BLaER1 (cell line): ENCODE measurements around the gene CLPSL2.

Experiments
- H3K27ac ChIP-seq: shearing (Covaris generic); formaldehyde crosslinking; 2 replicates; pipeline ENCODE4 v1.8.1; 2022
- H3K27me3 ChIP-seq: shearing (Covaris generic); formaldehyde crosslinking; 2 replicates; pipeline ENCODE4 v1.8.1; 2022
- H3K36me3 ChIP-seq: shearing (Covaris generic); formaldehyde crosslinking; 2 replicates; pipeline ENCODE4 v1.8.1; 2022
- H3K4me1 ChIP-seq: shearing (Covaris generic); formaldehyde crosslinking; 2 replicates; pipeline ENCODE4 v1.8.1; 2022
- H3K4me2 ChIP-seq: shearing (Covaris generic); formaldehyde crosslinking; 2 replicates; pipeline ENCODE4 v1.8.1; 2022
- H3K4me3 ChIP-seq: shearing (Covaris generic); formaldehyde crosslinking; 2 replicates; pipeline ENCODE4 v1.8.1; 2022
- H3K9ac ChIP-seq: shearing (Covaris generic); formaldehyde crosslinking; 2 replicates; pipeline ENCODE4 v1.8.1; 2022
- H3K9me3 ChIP-seq: shearing (Covaris generic); formaldehyde crosslinking; 2 replicates; pipeline ENCODE4 v1.8.1; 2022
- H4K20me1 ChIP-seq: shearing (Covaris generic); formaldehyde crosslinking; 2 replicates; pipeline ENCODE4 v1.8.1; 2022
- Cebpa-rat ChIP-seq: shearing (Covaris generic); IDR thresholded peaks from 2 replicates; pipeline ENCODE4 v1.8.1; 2022

CLPSL2 gene, protein sequence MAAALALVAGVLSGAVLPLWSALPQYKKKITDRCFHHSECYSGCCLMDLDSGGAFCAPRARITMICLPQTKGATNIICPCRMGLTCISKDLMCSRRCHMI

DNA sequence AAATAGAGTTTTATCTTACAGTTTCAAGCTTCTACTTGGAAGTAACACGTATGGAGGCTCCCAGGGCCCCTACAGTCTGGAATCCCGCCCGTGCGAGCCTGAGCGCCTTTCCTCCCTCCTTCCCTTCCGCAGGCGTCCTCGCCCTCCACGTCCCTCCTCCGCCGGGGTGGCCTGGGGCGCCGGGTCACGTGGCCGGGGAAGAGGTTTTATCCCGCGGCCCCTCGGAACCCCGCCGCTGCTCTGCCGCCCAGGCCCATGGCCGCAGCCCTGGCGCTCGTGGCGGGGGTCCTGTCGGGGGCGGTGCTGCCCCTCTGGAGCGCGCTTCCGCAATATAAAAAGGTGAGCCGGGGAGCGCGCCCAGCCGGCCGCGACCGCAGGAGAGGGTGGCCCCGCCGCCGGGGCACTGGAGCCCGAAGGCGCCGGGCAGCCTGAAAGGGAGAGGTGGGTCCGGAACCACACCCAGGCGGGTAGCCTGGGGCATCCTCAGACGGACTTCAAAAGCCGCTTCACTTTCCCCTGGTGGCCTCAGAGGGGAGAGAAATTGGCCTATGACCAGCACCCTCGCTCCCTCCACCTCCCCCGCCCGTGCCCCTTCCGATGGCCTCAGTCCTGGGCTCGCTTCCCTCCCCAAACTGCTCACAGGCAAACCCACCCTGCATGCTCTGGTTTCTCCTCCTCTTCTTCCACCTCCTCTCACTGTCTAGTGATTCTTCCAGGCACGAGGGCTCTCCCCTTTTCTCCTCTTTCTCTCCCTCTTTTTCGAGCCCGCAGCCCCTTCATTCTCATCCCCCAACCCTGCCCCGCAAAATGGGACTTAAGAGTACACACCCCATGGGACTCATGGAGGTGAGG, at the start of gene CLPSL2:
TSS of gene CLPSL2 (plus strand) at position 235 of the 852 bp plus-strand sequence. CDS start at position 256, 21 bp downstream.
- Histone ChIP-seq H3K4me3 (peak within 1 kb of the TSS; percentile 73), H3K27me3 (peaks cover 10% of the 10 kb centered on the region; the same call in 1 of the 2 replicates), H4K20me1 (no peaks in the 10 kb centered on the region), H3K4me1 (peaks cover 29% of the 10 kb centered on the region), H3K4me2 (peak within 1 kb of the TSS; percentile 98), H3K9ac (peak within 1 kb of the TSS; percentile 77), H3K27ac (peak within 1 kb of the TSS; percentile 74), H3K36me3 (no peaks in the 10 kb centered on the region), H3K9me3 (no peaks in the 10 kb centered on the region)
- TF ChIP-seq Cebpa-rat = no peak

DNA sequence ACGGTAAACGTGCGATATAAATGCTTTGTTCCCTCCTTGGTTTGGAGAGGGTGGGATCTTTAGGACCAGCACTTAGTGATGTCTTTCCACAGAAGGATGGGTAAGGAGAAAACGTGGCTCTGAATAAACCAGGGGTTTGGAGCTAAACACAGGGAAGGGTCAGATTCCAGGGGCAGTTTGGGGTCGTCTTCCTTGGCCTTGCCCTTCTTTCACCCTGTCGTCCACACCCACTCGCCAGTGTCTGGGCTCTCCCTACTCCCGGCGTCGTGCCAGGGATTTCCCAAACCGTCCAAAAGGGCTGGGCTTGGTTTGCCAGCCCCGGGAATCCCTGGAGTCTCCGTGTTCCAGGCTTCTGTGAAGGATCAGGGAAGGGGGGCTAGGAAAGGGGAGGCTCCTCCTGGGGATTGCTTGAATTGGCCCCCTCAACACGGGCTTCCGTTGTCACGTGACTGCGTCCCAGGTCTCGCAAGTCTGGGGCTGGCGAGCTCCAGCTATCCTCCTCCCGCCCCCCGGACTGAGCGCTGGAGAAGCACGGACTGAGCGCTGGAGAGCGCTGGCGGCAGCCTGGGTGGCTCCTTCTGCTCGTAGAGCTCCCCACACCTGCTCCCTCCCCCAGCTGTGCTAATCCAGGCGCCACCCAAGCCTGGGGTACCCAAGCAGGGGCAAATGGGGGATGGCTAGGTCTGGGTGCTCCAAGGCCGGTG, 49.0 kb upstream of the CLPSL2 start:
- H3K27ac ChIP-seq = peak overlapping the region; percentile 98
- no peaks in the 10 kb centered on the region for H4K20me1 ChIP-seq
- peak overlapping the region; percentile 89 for H3K9ac ChIP-seq
- no peaks in the 10 kb centered on the region for H3K36me3 ChIP-seq
- peak overlapping the region; percentile 100 for H3K4me2 ChIP-seq
- no peak for TF ChIP-seq Cebpa-rat
- no peaks in the 10 kb centered on the region for H3K27me3 ChIP-seq
- H3K4me1 ChIP-seq = peaks cover 84% of the 10 kb centered on the region
- H3K9me3 ChIP-seq = no peaks in the 10 kb centered on the region
- H3K4me3 ChIP-seq = peak overlapping the region; percentile 70

DNA sequence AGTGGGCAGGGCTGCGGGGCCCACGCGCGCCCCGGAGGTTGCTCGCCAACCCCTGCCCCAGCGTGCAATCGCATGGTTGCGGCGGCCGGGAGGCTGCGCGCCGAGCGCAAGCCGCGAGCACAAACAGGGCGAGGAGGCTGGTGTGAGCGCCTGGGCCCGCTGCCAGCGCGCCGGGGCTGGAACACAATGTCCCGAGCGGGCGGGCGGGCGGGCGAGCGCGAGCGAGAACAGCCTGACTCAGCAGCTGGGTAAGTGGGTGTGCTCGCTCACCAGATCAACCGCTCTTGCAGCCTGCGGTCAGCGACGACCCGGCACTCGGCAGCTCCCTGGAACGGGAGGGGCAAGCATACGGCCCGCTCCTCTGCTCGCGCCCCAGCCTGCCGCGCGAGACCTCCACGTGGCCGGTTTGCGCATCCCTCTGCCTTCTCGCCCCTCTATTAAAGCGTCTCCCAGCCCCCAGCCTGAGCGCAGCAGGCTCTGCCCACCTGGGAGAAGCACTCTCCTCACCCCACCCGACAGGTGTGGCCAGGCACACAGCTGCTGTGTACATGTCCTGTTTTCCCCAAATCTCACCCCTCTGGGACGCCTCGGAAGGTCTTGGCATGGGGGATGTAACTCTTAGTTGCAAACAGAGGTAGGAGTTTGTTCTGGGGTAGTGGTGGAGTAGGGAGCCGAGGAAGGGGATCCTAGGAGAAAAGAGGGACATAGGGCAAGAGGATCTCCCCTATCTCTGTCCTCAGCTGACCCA, 48.3 kb upstream of the CLPSL2 start:
- no peaks in the 10 kb centered on the region for H3K36me3 ChIP-seq
- peak overlapping the region; percentile 89 for H3K9ac ChIP-seq
- H3K4me2 ChIP-seq = peak overlapping the region; percentile 100
- peak overlapping the region; percentile 98 for H3K27ac ChIP-seq
- peaks cover 87% of the 10 kb centered on the region for H3K4me1 ChIP-seq
- TF ChIP-seq Cebpa-rat = no peak
- no peaks in the 10 kb centered on the region for H4K20me1 ChIP-seq
- no peaks in the 10 kb centered on the region for H3K27me3 ChIP-seq
- H3K9me3 ChIP-seq = no peaks in the 10 kb centered on the region
- peak overlapping the region; percentile 70 for H3K4me3 ChIP-seq

DNA sequence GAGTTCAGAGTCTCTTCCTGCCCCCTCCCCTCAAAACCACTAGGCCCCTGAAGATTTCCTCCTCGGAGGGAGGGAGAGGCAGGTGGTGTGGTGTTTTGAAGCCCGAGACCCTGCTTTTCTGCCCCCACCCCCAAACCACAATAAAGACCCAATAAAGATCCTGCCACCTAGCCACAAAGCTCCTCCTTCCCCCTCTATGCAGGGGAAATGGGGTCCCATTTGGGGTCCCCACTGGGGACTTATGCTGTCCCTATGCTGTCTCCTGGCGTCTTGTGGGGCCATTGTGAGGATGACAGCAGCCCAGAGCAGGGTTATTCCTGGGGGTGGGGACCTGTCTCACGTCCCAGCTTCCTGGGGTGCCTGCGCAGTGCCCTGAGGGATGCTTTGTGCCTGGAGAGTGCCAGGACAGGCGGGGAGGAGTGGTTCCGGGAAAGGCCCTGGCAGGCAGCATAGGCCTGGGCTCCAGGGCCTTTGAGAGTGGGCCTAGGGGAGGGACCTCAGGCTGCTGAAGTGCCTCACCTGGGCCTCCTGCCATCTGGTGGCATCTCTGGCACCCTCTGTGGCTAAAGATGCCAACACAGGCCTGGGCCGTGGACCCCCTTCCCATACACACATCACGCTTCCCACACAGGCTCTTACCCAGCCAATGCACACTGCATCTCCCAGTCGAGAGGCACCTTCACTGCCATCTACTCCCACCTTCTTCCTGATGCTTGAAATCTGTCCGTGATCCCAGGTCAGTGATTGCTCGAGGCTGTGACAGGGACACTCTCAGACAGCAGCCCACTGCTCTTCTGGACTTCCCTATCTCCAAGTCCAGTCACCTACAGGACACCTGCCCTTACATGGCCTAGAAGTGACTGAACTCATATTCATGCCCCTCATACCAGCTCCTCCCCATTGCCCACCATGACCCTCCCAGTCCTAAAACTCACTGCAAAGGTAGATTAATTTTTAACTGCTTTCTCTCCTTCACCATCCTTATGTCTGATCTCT, 47.4 kb upstream of the CLPSL2 start:
- H3K4me3 ChIP-seq = peak overlapping the region; percentile 58
- peak overlapping the region; percentile 98 for H3K27ac ChIP-seq
- H3K9ac ChIP-seq = peak overlapping the region; percentile 88
- no peak for TF ChIP-seq Cebpa-rat
- H3K9me3 ChIP-seq = no peaks in the 10 kb centered on the region
- H3K4me2 ChIP-seq = peak overlapping the region; percentile 98
- no peaks in the 10 kb centered on the region for H4K20me1 ChIP-seq
- peaks cover 87% of the 10 kb centered on the region for H3K4me1 ChIP-seq
- H3K36me3 ChIP-seq = no peaks in the 10 kb centered on the region
- H3K27me3 ChIP-seq = no peaks in the 10 kb centered on the region

DNA sequence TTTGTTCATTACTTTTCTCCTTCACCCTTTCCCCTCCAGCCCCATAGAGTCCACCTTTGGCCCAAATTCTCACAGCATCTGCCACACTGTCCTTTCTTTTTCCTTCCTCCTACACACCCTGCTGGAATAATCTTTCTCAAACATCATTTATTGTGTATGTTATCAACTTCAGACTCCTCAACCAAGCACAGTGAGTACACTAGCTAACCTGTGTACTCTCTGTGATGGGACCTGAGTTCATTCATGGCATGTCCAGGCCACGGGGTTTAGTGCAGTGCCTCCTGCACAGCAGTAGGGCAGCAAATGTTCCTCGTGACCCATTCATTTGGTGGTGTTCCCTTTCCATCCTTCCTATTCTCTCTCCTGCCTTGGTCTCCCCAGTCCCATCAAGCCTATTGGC, 46.7 kb upstream of the CLPSL2 start:
- H3K9ac ChIP-seq = peak overlapping the region; percentile 88
- H3K4me1 ChIP-seq = peaks cover 87% of the 10 kb centered on the region
- H3K9me3 ChIP-seq = no peaks in the 10 kb centered on the region
- no peak overlapping the region for H3K4me3 ChIP-seq
- H3K4me2 ChIP-seq = peak overlapping the region; percentile 98
- H3K27me3 ChIP-seq = no peaks in the 10 kb centered on the region
- no peaks in the 10 kb centered on the region for H4K20me1 ChIP-seq
- no peaks in the 10 kb centered on the region for H3K36me3 ChIP-seq
- no peak for TF ChIP-seq Cebpa-rat
- H3K27ac ChIP-seq = peak overlapping the region; percentile 98

DNA sequence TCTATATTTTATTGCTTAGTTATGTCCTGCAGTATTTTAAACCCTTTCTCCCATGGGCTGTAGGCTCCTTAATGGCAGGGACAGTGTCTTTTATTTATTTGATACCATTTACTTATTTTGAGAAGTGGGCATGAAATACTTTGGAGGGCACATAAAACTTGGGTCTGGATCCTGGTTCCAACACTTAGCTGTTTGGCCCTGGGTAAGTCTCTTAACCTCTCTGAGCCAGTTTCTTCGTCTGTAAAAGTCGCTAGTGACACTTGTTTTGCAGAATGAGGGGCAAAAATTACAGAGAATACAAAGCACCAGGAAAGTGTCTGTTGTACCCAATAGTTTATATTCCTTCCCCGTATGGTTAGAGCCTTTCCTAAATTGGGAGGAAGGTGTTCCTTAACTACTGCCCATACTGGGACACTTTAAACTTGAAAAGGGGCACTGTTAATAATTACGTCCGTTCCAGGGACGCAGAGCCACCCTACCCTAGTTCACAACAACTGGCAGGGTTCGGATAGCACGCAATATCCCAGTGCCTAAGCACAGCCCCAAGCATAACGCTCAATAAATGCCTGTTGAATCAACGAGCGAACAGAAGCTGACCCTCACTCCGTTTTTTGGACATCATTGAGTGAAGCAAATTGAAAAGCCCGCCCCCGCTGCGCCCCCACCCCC, 45.5 kb upstream of the CLPSL2 start:
- Histone ChIP-seq H3K36me3 (no peaks in the 10 kb centered on the region), H3K9me3 (no peaks in the 10 kb centered on the region), H3K4me1 (peaks cover 87% of the 10 kb centered on the region), H3K27me3 (no peaks in the 10 kb centered on the region), H4K20me1 (no peaks in the 10 kb centered on the region), H3K4me2 (peak overlapping the region; percentile 98), H3K27ac (peak overlapping the region; percentile 98), H3K4me3 (peak overlapping the region; percentile 82), H3K9ac (peak overlapping the region; percentile 69; the same call in 1 of the 2 replicates)
- no peak for TF ChIP-seq Cebpa-rat

DNA sequence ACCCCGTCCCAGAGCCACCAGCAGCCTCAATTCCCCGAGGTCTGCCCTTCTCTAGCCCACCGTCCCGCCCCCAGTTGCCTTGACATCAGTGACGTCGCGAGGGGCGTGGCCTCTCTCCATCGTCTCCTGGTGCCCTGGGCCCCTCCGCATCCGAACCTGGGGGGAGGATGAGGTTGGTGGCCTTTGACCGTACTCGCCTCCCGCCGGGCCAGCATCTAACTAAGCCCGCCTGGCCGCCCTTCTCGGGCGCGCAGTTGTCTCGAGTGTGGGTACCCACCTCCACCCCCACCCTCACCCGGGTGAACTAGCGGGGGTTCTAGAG, 45.0 kb upstream of the CLPSL2 start:
- no peak for TF ChIP-seq Cebpa-rat
- no peaks in the 10 kb centered on the region for H4K20me1 ChIP-seq
- peak overlapping the region; percentile 82 for H3K4me3 ChIP-seq
- H3K9me3 ChIP-seq = no peaks in the 10 kb centered on the region
- peak overlapping the region; percentile 98 for H3K4me2 ChIP-seq
- H3K9ac ChIP-seq = peak overlapping the region; percentile 90
- H3K36me3 ChIP-seq = no peaks in the 10 kb centered on the region
- no peaks in the 10 kb centered on the region for H3K27me3 ChIP-seq
- H3K27ac ChIP-seq = peak overlapping the region; percentile 98
- peaks cover 87% of the 10 kb centered on the region for H3K4me1 ChIP-seq

DNA sequence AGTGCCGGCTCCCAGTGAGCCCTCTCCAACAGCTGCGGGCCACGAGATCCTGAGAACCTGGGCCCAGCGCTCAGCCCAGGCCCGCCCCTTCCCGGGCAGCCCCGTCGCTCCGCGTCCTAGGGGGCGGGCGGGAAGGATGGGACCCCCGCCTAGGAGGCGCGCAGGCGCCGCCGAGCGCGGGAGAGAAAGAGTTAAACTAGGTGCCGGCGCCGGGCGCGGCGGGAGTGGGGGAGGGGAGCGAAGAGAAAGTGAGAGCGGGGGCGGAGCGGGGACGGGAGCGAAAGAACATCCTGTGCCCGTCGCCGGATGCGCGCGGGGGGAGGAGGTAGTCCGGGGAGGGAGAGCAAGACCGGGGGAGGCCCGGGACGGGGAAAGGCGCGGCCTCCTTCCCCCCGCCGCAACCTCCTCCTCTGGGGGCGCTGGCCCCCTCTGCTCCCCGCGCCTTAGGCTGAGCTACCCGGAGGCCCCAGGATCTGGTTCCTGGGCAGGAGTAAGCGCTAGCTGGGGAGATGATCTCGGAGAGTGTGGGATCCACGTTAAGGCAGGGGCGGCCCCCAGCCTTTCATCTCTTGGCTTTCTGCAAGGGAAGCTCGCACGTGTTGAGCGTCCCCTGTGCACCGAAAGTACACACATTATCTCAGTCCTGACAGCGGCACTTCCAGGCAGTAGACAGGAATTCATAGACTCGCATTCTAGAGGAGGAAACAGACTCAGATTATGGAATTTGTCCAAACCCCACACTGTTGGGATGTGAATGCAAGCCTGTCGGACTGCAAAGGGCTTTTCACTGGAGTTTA, 44.5 kb upstream of the CLPSL2 start:
- Histone ChIP-seq H3K27me3 (no peaks in the 10 kb centered on the region), H3K36me3 (no peaks in the 10 kb centered on the region), H3K9me3 (no peaks in the 10 kb centered on the region), H3K9ac (peak overlapping the region; percentile 90), H3K4me3 (peak overlapping the region; percentile 82), H4K20me1 (no peaks in the 10 kb centered on the region), H3K27ac (peak overlapping the region; percentile 98), H3K4me2 (peak overlapping the region; percentile 98), H3K4me1 (peaks cover 87% of the 10 kb centered on the region)
- no peak for TF ChIP-seq Cebpa-rat
